Esophagus squamous epithelium (tissue), 5 donors: ENCODE results near the gene HSD17B4. TPM values are rescaled to one million over a fixed set of nuclear protein-coding genes. Genes with fewer than 3 reads are reported as not detected.

ENCODE experiments used
- DNase-seq: peaks from one replicate; lab custom pipeline; 2025; lab: John Stamatoyannopoulos, UW
- H3K27ac ChIP-seq, 4 donors: fragments of 200-600 bp; sonication (generic); one replicate each; pipeline ENCODE4 v1.5.1; 2016 to 2019; ENCODE audit warnings: mild to moderate bottlenecking in 1 of 4
- H3K27me3 ChIP-seq, 4 donors: fragments of 200-600 bp; sonication (generic); 1 replicate in 3 of 4; 2 replicates in 1 of 4; pipeline versions ENCODE4 v1.5.1 to v1.6.0; 2017 to 2021; ENCODE audit warnings: antibody characterized with exemption in 1 of 4
- H3K36me3 ChIP-seq, 3 donors: fragments of 200-600 bp; sonication (generic); one replicate each; pipeline ENCODE4 v1.5.1; 2016 to 2019
- H3K4me1 ChIP-seq, 3 donors: fragments of 200-600 bp; sonication (generic); one replicate each; pipeline ENCODE4 v1.5.1; 2017 to 2019
- H3K4me3 ChIP-seq, 4 donors: fragments of 200-600 bp; sonication (generic); 1 replicate in 3 of 4; 2 replicates in 1 of 4; pipeline ENCODE4 v1.5.1; 2016 to 2019; ENCODE audit warnings: mild to moderate bottlenecking in 2 of 4, moderate library complexity in 1 of 4
- H3K9me3 ChIP-seq, 3 donors: fragments of 200-600 bp; sonication (generic); one replicate each; pipeline ENCODE4 v1.5.1; 2016 to 2019
- POLR2A ChIP-seq, 4 donors: fragments of 450-650 bp; IDR thresholded peaks; one replicate each; pipeline ENCODE4 v1.6.1; 2017; ENCODE audit warnings: antibody characterized with exemption in 4 of 4, mild to moderate bottlenecking in 4 of 4, moderate library complexity in 3 of 4
- WGBS, 2 donors: methylation state at CpG; one replicate each; pipeline ENCODE4 v1.1.5; 2018; 5-methylcytosine and 5-hydroxymethylcytosine counted together
- intact Hi-C: fragments of 100-400 bp; cut with DNase I; formaldehyde crosslinking; loops from one replicate; pipeline ENCODE4 v1.15.0; 2022
- small RNA-seq, 4 donors: library from RNA; depleted of rRNA; stranded (forward); fragments of <200 nt; gene quantifications; one replicate each; pipeline ENCODE3, GENCODE V24; 2016
- total RNA-seq, 4 donors: library from RNA; depleted of rRNA; stranded (reverse); fragments of >200 nt; gene quantifications; one replicate each; pipeline ENCODE4 v1.1.0, GENCODE V29; 2016
- TF ChIP-seq, protein P1 (sequence below), 6 experiments: fragments of 450-650 bp in 4 of 6; fragments of 200-600 bp in 2 of 6; sonication (generic) in 2 of 6; IDR thresholded peaks; one replicate each; pipeline ENCODE4 v1.5.1; 2016 to 2019; ENCODE audit warnings: antibody characterized with exemption in 6 of 6, mild to moderate bottlenecking in 4 of 6, moderate library complexity in 4 of 6
- donor health status: DM: yes; HTN: yes; CAD: no.

The HSD17B4 gene
- total RNA-seq, 4 donors from 2014 or later = 108 to 216 (median 141) TPM

DNA sequence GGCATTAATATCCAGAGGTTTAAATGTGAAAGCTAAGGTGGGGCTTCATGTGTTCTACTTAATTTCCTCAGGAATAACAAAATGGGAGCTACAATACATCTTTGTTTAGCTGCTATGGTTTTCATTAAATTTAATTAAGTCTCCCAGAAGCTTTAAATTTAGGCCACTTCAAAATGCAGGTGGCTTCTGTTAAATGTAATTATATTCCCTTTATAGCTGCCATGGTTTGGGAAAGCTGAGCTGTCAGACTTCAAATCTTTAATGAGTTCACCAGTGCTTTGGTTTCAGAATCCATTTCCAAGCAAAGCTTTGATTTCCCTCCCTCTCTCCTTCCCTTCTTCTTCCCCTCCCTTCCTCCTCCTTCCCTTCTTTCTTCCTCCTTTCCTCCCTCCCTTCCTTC, 118.6 kb downstream of the HSD17B4 start:
- no peak overlapping the region for H3K27ac ChIP-seq
- intact Hi-C loops = no loop called here
- TF ChIP-seq, protein P1, sequence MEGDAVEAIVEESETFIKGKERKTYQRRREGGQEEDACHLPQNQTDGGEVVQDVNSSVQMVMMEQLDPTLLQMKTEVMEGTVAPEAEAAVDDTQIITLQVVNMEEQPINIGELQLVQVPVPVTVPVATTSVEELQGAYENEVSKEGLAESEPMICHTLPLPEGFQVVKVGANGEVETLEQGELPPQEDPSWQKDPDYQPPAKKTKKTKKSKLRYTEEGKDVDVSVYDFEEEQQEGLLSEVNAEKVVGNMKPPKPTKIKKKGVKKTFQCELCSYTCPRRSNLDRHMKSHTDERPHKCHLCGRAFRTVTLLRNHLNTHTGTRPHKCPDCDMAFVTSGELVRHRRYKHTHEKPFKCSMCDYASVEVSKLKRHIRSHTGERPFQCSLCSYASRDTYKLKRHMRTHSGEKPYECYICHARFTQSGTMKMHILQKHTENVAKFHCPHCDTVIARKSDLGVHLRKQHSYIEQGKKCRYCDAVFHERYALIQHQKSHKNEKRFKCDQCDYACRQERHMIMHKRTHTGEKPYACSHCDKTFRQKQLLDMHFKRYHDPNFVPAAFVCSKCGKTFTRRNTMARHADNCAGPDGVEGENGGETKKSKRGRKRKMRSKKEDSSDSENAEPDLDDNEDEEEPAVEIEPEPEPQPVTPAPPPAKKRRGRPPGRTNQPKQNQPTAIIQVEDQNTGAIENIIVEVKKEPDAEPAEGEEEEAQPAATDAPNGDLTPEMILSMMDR (IDR thresholded peaks at IDR 0.05) = no peak
- no peak for TF ChIP-seq POLR2A (IDR thresholded peaks at IDR 0.05)
- H3K9me3 ChIP-seq = no peaks in the 10 kb centered on the region
- no peak overlapping the region for H3K4me3 ChIP-seq
- H3K36me3 ChIP-seq = no peaks in the 10 kb centered on the region
- DNase-seq = no peak
- H3K27me3 ChIP-seq = no peaks in the 10 kb centered on the region
- no peaks in the 10 kb centered on the region for H3K4me1 ChIP-seq

DNA sequence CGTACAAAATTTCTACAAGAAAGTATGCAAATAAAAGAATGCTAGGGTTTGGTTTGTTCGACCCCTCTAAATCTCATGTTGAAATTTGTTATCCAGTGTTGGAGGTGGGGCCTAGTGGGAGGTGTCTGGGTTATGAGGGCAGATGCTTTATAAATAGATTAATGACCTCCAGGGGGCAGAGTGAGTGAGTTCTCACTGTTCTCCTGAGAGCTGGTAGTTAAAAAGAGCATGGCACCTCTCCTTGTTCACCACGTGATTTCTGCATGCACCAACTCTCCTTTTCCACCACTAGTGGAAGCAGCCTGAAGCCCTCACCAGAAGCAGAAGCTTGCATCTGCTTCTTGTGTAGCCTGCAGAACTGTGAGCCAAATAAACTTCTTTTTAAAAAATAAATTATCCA, 126.6 kb downstream of the HSD17B4 start:
- H3K4me1 ChIP-seq = no peaks in the 10 kb centered on the region
- H3K27ac ChIP-seq = no peak overlapping the region
- intact Hi-C loops = no loop called here
- WGBS, 2 donors = 61 to 71% methylated on average over 3 of the region's 3 CpGs
- no peaks in the 10 kb centered on the region for H3K9me3 ChIP-seq
- no peaks in the 10 kb centered on the region for H3K27me3 ChIP-seq
- no peaks in the 10 kb centered on the region for H3K36me3 ChIP-seq
- no peak overlapping the region for H3K4me3 ChIP-seq
- TF ChIP-seq, protein P1 (IDR thresholded peaks at IDR 0.05) = peak in 1 of 6 experiments; percentile 25
- no peak for TF ChIP-seq POLR2A (IDR thresholded peaks at IDR 0.05)
- DNase-seq = no peak

DNA sequence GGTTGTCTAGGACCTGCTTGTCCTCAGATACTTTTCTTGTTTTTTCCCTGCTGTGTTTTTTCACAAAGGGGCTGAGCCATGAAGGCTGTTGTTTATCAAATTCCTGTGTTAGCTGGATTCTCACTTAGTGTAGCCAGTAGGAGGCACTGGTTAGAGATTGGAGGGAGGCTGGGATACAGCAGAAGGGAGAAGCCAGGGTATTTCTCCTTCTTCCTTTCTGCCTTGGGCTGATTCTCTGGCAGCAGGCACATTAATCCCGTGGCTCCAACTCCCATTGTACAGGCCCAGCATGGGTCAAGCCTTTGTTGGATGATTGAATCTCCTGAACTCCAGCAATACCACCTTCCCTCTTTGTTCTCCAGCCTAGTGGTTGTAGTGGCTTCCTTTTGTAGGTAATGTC, 130.7 kb downstream of the HSD17B4 start:
- no peaks in the 10 kb centered on the region for H3K27me3 ChIP-seq
- intact Hi-C loops = no loop called here
- DNase-seq = no peak
- no peak overlapping the region for H3K4me3 ChIP-seq
- H3K36me3 ChIP-seq = no peaks in the 10 kb centered on the region
- TF ChIP-seq POLR2A (IDR thresholded peaks at IDR 0.05) = no peak
- TF ChIP-seq, protein P1 (IDR thresholded peaks at IDR 0.05) = no peak
- H3K27ac ChIP-seq = no peak overlapping the region
- H3K9me3 ChIP-seq = no peaks in the 10 kb centered on the region
- 50 to 56% methylated on average over 1 of the region's 1 CpG for WGBS, 2 donors
- no peaks in the 10 kb centered on the region for H3K4me1 ChIP-seq

DNA sequence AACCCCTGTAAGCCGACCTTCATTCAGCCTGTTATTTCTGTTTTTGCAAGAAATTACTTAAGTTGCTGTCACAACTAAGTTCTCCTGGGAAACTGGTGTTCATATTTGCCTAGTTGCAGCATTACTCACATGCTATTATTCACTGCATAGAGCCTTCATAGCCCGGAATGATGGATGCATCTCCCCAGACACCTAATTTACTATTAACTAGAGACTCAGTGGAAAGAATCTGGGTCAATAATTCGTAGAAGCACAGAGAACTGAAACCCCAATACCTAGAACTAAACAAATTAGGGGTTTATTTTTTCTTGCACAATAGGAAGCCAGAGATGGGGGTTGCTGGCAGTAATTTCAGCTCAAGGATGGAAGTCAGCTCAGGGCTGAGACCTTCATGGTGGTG, 131.4 kb downstream of the HSD17B4 start:
- Histone ChIP-seq H3K4me1 (no peaks in the 10 kb centered on the region), H3K4me3 (no peak overlapping the region), H3K36me3 (no peaks in the 10 kb centered on the region), H3K9me3 (no peaks in the 10 kb centered on the region), H3K27ac (no peak overlapping the region), H3K27me3 (no peaks in the 10 kb centered on the region)
- intact Hi-C loops = no loop called here
- DNase-seq = no peak
- 32 to 42% methylated on average over 3 of the region's 3 CpGs for WGBS, 2 donors
- TF ChIP-seq, protein P1 (IDR thresholded peaks at IDR 0.05) = no peak
- TF ChIP-seq POLR2A (IDR thresholded peaks at IDR 0.05) = no peak

Small RNA genes lying within 50 kb of the gene (small RNA-seq; reads per million reads assigned to genes)
- 0 to 0.44 (median 0.22) reads per million in 4 donors for gene RNA5SP190

Other genes starting within 250 kb of the HSD17B4 start
- gene TNFAIP8, start 96.5 kb upstream of the HSD17B4 start, total RNA-seq = 10 to 100 TPM; 19.5 to 44.6 (median 34.9) TPM
- gene FAM170A, start 177.1 kb downstream of the HSD17B4 start, total RNA-seq = not detected